ENCODE data around the gene CADM2.
"Not testable (repeated sequence)": the region's sequence is repeated elsewhere in the genome, so short reads cannot be mapped to it uniquely, and the experiment has no call there.

Gene CADM2

GRCh38 chr3:85487375-85487774, 528.6 kb downstream of the CADM2 start:
- no peak for DNase-seq

- DNase-seq = no peak
Observed at GRCh38 chr3:85495602-85496001, 536.8 kb downstream of the CADM2 start.

DNA sequence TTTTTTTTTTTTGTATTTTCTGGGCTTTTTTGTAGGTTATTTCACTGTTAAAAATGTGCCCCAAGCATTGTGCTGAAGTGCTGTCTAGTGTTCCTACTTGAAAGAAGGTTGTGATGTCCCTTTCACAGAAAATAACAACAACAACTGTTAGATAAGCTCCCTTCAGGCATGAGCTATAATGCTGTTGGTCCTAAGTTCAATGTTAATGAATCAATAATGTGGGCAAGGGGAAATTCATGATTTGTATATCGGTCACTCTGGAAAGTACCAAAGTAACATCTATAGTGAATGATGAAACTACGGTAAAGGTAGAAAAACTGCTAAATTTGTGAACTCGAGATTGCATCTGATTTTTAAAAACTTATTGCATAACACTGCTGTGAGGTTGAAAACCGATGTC, 539.4 kb downstream of the CADM2 start:
- DNase-seq = no peak

DNA sequence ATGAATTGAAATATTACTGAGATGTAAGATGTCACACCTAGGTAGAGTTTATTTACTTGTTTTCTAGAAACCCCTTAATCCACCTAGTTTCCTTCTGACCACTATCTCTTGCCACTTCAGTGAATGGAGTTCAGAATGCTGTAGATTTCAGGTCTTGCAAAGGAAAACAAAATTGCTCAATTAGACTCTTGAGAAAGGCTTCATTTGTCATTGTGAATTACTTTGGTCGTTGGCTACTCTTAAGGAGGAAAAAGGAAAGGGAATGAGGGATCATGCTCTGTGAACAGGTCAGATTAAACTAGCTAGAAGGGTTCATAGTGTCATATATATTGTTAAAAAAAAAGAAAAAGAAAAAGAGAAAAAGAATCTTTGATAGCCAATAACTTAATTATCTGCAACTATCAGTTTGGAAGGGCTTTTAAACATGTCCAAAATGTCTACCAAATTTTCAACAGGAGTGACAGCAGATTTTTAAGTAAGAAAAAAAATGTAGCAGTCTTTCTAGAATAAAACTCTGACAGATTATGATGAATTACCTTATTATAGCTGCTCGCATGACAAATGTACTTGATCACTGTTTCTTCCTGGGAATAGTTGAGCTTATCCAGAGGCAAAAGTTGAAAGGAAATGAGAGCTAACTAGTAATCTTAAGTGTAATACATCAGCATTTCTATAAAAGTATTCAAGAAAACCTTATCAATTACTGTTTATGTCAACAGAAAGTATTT, 543.5 kb downstream of the CADM2 start:
- no peak for DNase-seq

DNA sequence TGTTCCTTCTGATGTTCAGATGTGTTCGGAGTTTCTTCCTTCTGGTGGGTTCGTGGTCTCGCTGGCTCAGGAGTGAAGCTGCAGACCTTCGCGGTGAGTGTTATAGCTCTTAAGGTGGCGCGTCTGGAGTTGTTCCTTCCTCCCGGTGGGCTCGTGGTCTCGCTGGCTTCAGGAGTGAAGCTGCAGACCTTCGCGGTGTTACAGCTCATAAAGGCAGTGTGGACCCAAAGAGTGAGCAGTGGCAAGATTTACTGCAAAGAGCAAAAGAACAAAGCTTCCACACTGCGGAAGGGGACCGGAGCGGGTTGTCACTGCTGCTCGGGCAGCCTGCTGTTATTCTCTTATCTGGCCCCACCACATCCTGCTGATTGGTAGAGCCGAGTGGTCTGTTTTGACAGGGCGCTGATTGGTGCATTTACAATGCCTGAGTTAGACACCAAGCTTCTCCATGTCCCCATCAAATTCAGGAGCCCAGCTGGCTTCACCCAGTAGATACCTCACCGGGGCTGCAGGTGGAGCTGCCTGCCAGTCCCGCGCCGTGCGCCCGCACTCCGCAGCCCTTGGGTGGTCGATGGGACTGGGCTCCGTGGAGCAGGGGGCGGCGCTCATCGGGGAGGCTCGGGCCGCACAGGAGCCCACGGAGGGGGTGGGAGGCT, 545.5 kb downstream of the CADM2 start:
- DNase-seq = not testable (repeated sequence)

- DNase-seq = not testable (repeated sequence)
Observed at GRCh38 chr3:85504785-85505511, 546.2 kb downstream of the CADM2 start.

- not testable (repeated sequence) for DNase-seq
Observed at GRCh38 chr3:85507052-85507451, 548.3 kb downstream of the CADM2 start.

GRCh38 chr3:85508659-85509058, 549.9 kb downstream of the CADM2 start:
- no peak for DNase-seq

- DNase-seq = no peak
Observed at GRCh38 chr3:85516146-85516545, 557.4 kb downstream of the CADM2 start.

- DNase-seq = no peak
Observed at GRCh38 chr3:85524104-85524503, 565.3 kb downstream of the CADM2 start.

DNA sequence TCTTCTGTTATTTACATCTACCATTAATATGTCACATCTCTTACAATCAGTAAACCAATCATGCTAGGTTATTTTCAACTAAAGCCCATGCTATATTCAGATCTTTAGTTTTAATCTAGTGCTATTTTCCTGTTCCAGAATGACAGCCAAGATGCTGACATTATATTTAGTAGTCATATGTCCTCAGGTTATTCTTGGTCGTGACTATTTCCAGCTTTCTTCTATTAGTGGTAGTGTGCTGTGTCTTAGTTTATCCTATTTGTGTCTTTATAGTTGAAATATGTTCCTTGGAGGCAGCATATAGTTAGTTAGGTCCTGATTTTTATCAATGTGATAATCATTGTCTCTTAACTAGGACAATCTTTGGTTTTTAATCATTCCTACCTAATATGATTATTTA, 566.5 kb downstream of the CADM2 start:
- DNase-seq = no peak

- DNase-seq = no peak
Observed at GRCh38 chr3:85533586-85533985, 574.8 kb downstream of the CADM2 start.

DNA sequence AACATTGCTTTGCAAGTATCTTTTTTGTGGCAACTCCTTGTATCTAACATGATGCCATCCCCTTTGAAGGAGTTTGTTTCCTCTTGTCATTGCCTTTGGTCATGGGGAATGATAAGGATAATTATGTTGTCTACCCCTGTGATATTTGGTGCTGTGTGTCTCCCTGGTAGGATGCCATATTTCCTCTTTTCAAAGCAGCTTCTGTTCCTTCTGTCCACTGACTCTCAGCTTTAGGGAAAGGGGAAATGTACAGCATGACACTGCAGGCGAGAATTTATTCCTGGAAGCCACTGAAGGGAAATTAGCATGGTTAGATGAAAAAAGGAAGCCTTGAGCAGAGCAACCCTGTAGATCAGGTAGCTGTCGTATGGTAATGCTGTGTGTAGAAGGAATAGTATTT, 576.7 kb downstream of the CADM2 start:
- no peak for DNase-seq

- DNase-seq = no peak
Observed at GRCh38 chr3:85539232-85539631, 580.4 kb downstream of the CADM2 start.

DNA sequence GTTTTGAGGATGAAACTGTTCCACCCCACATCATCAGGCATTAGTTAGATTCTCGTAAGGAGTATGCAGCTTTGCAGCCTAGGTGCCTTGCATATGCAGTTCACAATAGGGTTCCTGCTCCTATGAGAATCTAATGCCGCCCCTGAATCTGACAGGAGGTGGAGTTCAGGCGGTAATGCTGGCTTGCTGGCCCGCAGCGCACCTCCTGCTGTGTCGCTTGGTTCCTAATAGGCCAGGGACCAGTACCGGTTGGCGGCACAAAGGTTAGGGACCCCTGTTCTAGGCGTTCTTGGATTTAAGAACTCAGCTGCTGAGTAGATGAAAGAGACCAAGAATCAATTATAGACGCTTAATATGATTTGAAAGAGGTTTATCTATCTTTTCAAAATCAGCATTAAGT, 595.4 kb downstream of the CADM2 start:
- no peak for DNase-seq

- DNase-seq = no peak
Observed at GRCh38 chr3:85560088-85560785, 601.4 kb downstream of the CADM2 start.

DNA sequence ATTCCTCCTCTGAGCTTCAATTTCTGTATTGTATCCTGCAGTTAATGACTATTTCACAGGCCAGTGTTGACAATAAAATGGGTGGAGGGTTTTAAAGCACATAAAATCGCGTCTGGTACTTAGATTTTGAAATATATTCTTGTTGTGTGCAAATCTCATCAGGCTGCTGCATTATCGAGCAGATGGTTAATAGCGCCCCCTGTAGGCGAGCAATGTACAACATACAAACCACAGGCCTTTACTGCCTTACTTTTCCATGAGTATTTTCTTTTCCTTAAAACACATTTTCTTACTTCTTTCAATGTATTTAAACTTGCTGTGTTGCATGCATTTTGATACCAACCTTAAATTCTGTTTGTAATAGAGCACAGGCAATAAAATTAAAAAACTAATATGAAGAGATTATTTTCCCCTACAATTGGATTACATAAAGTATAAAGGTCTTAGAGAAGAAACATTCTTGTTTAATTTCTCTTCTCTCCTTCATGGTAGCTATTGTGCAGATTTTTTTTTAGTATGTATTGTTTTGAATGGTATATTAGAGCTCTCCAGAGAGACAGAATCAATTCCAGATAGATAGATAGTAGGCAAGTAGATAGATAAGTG, 608.4 kb downstream of the CADM2 start:
- peak; percentile 39 for DNase-seq

- no peak for DNase-seq
Observed at GRCh38 chr3:85570819-85571218, 612.0 kb downstream of the CADM2 start.

- DNase-seq = peak; percentile 3
Observed at GRCh38 chr3:85571835-85572234, 613.0 kb downstream of the CADM2 start.

GRCh38 chr3:85572426-85572825, 613.6 kb downstream of the CADM2 start:
- DNase-seq = no peak

DNA sequence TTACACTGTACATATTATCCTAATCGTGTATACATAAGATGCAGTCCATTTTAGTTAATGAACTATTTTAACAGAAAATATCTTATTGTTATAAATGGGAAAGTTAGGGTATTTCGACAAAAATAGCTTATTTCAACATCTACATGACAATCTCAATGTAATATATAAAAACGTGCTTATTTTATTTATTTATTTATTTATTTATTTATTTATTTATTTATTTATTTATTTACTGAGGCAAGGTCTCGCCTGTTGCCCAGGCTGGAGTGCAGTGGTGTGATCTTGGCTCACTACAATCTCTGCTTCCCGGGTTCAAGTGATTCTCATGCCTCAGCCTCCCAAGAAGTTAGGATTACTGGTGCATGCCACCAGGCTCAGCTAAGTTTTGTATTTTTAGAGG, 614.2 kb downstream of the CADM2 start:
- DNase-seq = no peak

GRCh38 chr3:85574006-85574705, 615.4 kb downstream of the CADM2 start:
- no peak for DNase-seq
